ENCODE data around the gene CCNG1.
"Not testable (repeated sequence)": the region's sequence is repeated elsewhere in the genome, so short reads cannot be mapped to it uniquely, and the experiment has no call there.

CCNG1 gene, protein sequence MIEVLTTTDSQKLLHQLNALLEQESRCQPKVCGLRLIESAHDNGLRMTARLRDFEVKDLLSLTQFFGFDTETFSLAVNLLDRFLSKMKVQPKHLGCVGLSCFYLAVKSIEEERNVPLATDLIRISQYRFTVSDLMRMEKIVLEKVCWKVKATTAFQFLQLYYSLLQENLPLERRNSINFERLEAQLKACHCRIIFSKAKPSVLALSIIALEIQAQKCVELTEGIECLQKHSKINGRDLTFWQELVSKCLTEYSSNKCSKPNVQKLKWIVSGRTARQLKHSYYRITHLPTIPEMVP

GRCh38 chr5:163437309-163438182, at the start of gene CCNG1:
Gene CCNG1, plus strand, starts transcription at chr5:163437595. Its CDS starts 1,662 bp downstream, at chr5:163439257.
- peak within 1 kb of the TSS; percentile 96 for H3K4me3 ChIP-seq (ENCODE audit: low read length)
- no peaks in the 10 kb centered on the region for H3K9me3 ChIP-seq (ENCODE audit: insufficient read depth, low read length)
- peaks cover 37% of the 10 kb centered on the region for H3K36me3 ChIP-seq (replicated peaks; ENCODE audit: low read depth, low read length)
- H3K9ac ChIP-seq (ENCODE audit: low read length): peak within 1 kb of the TSS; percentile 98
- H3K4me1 ChIP-seq (ENCODE audit: low read length): peaks cover 18% of the 10 kb centered on the region
- H3K27me3 ChIP-seq (ENCODE audit: low read depth, low read length): no peaks in the 10 kb centered on the region
- peaks cover 21% of the 10 kb centered on the region for H4K20me1 ChIP-seq (ENCODE audit: insufficient read depth, low read length)
- no peak for TF ChIP-seq EZH2phosphoT487 (IDR thresholded peaks at IDR 0.05; ENCODE audit: low read depth)
- no peak for TF ChIP-seq CTCF (IDR thresholded peaks at IDR 0.05; ENCODE audit: low read depth, low read length)
- peak within 1 kb of the TSS; percentile 66 for H2AFZ ChIP-seq (ENCODE audit: low read depth, low read length)
- H3K4me2 ChIP-seq (ENCODE audit: low read length): peak within 1 kb of the TSS; percentile 81
- H3K27ac ChIP-seq (ENCODE audit: low read length): peak within 1 kb of the TSS; percentile 73
- peaks cover 40% of the 10 kb centered on the region for H3K79me2 ChIP-seq (ENCODE audit: low read length)

GRCh38 chr5:163395792-163396191, 41.6 kb upstream of the CCNG1 start:
- no peaks in the 10 kb centered on the region for H3K36me3 ChIP-seq (replicated peaks; ENCODE audit: low read depth, low read length)
- TF ChIP-seq EZH2phosphoT487 (IDR thresholded peaks at IDR 0.05; ENCODE audit: low read depth): no peak
- no peak for TF ChIP-seq CTCF (IDR thresholded peaks at IDR 0.05; ENCODE audit: low read depth, low read length)
- no peaks in the 10 kb centered on the region for H3K79me2 ChIP-seq (ENCODE audit: low read length)
- no peak overlapping the region for H3K4me3 ChIP-seq (ENCODE audit: low read length)
- H3K9ac ChIP-seq (ENCODE audit: low read length): no peak overlapping the region
- H3K27ac ChIP-seq (ENCODE audit: low read length): no peak overlapping the region
- no peaks in the 10 kb centered on the region for H4K20me1 ChIP-seq (ENCODE audit: insufficient read depth, low read length)
- H3K9me3 ChIP-seq (ENCODE audit: insufficient read depth, low read length): no peaks in the 10 kb centered on the region
- no peak overlapping the region for H3K4me2 ChIP-seq (ENCODE audit: low read length)
- peaks cover 16% of the 10 kb centered on the region for H3K4me1 ChIP-seq (ENCODE audit: low read length)
- no peak overlapping the region for H2AFZ ChIP-seq (ENCODE audit: low read depth, low read length)
- H3K27me3 ChIP-seq (ENCODE audit: low read depth, low read length): 0 out of 2 replicates have a peak, but pooled peaks cover 3% of the 10 kb centered on the region

GRCh38 chr5:163396818-163397340, 40.5 kb upstream of the CCNG1 start:
- H3K4me2 ChIP-seq (ENCODE audit: low read length): not testable (repeated sequence)

DNA sequence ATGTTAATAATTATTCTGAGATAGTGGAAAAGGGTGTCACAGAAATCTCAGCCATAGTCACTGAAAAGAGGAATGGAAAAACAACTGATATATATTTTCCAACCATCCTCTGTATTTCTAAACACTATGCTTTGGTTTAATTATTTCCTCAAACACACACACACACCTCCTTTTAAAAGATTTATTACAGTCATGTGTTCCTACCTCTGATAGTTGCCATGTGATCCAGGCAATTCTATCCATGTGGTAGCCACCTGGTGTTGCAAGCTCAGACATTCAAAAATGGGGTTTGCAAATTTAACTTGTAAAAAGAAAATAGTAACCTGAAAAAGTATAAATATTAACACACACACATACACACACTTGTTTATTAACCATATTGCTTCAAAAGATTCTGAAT, 40.0 kb upstream of the CCNG1 start:
- Histone ChIP-seq H4K20me1 (ENCODE audit: insufficient read depth, low read length) (no peaks in the 10 kb centered on the region), H3K4me2 (ENCODE audit: low read length) (peak overlapping the region; percentile 20; the same call in 1 of the 2 replicates), H3K4me1 (ENCODE audit: low read length) (peaks cover 16% of the 10 kb centered on the region), H3K9ac (ENCODE audit: low read length) (no peak overlapping the region), H3K4me3 (ENCODE audit: low read length) (no peak overlapping the region), H3K36me3 (replicated peaks; ENCODE audit: low read depth, low read length) (no peaks in the 10 kb centered on the region), H3K9me3 (ENCODE audit: insufficient read depth, low read length) (no peaks in the 10 kb centered on the region), H2AFZ (ENCODE audit: low read depth, low read length) (no peak overlapping the region), H3K27ac (ENCODE audit: low read length) (no peak overlapping the region), H3K27me3 (ENCODE audit: low read depth, low read length) (peaks cover 5% of the 10 kb centered on the region; the same call in 1 of the 2 replicates), H3K79me2 (ENCODE audit: low read length) (no peaks in the 10 kb centered on the region)
- TF ChIP-seq EZH2phosphoT487 (IDR thresholded peaks at IDR 0.05; ENCODE audit: low read depth): no peak
- no peak for TF ChIP-seq CTCF (IDR thresholded peaks at IDR 0.05; ENCODE audit: low read depth, low read length)

More at GRCh38 chr5:163396818-163397340, 40.5 kb upstream of the CCNG1 start:
- not testable (repeated sequence) for H4K20me1 ChIP-seq (ENCODE audit: insufficient read depth, low read length); H3K9ac ChIP-seq (ENCODE audit: low read length); H3K27ac ChIP-seq (ENCODE audit: low read length); H3K79me2 ChIP-seq (ENCODE audit: low read length); H3K36me3 ChIP-seq (replicated peaks; ENCODE audit: low read depth, low read length); H2AFZ ChIP-seq (ENCODE audit: low read depth, low read length); H3K27me3 ChIP-seq (ENCODE audit: low read depth, low read length); H3K4me3 ChIP-seq (ENCODE audit: low read length); H3K9me3 ChIP-seq (ENCODE audit: insufficient read depth, low read length)
- H3K4me1 ChIP-seq (ENCODE audit: low read length): peaks cover 16% of the 10 kb centered on the region
